HUES48 (cell line): ENCODE measurements around the gene TMEM203.

Experiments
- H3K27ac ChIP-seq: one replicate; pipeline ENCODE4 v1.7.0; 2013; ENCODE audit warnings: low read depth, low read length, inconsistent platforms
- H3K27me3 ChIP-seq: 2 replicates; pipeline ENCODE4 v1.6.1; 2013; ENCODE audit warnings: mild to moderate bottlenecking, low read length; ENCODE audit not compliant: control insufficient read depth, insufficient read depth
- H3K36me3 ChIP-seq: 2 replicates; pipeline ENCODE4 v1.6.1; 2013; ENCODE audit warnings: low read length; ENCODE audit not compliant: control insufficient read depth, insufficient read depth
- H3K4me1 ChIP-seq: 2 replicates; pipeline ENCODE4 v1.6.1; 2013; ENCODE audit warnings: mild to moderate bottlenecking, low read length; ENCODE audit not compliant: control insufficient read depth, insufficient read depth
- H3K4me3 ChIP-seq: 2 replicates; pipeline ENCODE4 v1.5.1; 2013; ENCODE audit warnings: mild to moderate bottlenecking, low read depth, low read length
- H3K9ac ChIP-seq: 2 replicates; pipeline ENCODE4 v1.6.1; 2013; ENCODE audit warnings: mild to moderate bottlenecking, low read depth, low read length, moderate library complexity
- H3K9me3 ChIP-seq: 2 replicates; pipeline ENCODE4 v1.6.1; 2013; ENCODE audit warnings: low read length; ENCODE audit not compliant: control insufficient read depth, insufficient read depth

Gene TMEM203

DNA sequence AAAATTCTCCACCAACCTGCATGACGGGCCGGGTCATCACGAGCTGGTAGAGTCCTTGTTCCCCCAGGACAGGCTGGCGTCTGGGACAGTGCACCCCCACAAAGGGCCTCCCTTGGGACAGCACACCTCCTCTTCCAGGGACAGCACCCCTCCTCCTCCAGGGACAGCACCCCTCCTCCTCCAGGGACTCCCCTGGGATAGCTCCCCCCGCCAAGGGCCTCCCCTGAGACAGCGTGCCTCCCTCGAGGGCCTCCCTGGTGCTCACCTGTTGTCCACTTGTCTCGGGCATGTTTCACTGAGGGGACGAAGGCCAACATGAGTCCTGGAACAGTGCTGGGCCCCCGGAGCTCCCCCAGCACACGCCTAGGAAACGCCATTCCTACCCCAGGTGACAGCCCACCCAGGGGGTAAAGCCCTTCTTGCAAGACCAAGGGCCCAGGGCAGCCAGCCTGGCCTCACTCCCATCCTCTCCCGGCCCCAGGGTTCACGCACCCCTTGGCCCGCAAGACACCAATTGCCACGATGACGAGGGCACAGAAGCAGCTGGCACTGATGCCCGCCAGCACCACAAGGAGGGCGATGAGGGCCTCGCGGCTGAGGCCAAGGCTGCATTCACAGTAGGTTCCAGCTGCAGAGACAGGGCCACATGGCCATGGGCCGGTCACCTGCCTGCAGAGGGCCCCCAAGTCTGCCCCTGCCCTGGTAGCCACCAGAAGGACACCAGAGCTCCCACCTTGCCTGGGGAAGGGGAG is 34.1 kb downstream of the TMEM203 start:
- no peak overlapping the region for H3K4me3 ChIP-seq
- H3K9me3 ChIP-seq: no peaks in the 10 kb centered on the region
- no peak overlapping the region for H3K27ac ChIP-seq
- no peak overlapping the region for H3K9ac ChIP-seq
- peaks cover 82% of the 10 kb centered on the region for H3K27me3 ChIP-seq
- no peaks in the 10 kb centered on the region; the same call in 1 of the 2 replicates for H3K4me1 ChIP-seq
- no peaks in the 10 kb centered on the region for H3K36me3 ChIP-seq

DNA sequence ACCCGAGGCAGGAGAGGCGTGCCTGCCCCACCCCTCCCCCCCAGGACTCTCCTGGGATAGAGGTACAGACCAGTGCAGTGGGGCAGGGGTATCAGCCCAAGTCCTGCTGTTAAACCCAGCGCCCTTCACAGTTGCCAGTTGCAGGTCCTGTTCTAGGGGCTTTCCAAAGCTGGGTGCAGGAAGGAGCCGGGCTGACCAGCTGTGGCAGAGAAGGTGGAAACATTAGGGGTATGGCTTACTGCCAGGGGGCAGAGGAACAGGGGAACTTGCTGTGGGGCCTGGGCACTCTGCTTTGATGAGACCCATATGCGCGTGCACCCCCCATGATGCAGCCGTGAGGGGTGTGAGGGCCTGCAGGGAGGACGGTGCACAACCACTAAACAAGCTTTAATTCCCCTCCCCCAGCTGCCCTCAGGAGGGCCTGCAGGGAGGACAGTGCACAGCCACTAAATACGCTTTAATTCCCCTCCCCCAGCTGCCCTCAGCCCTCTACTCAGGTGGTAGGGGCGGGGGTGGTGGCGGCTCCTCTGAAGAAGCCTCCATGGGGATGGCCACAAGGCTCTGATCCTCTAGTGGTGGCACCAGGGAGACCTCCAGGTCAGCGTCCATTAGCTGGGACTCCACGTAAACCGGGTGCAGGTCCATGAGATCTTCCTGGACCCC is 34.8 kb downstream of the TMEM203 start:
- H3K4me1 ChIP-seq: no peaks in the 10 kb centered on the region; the same call in 1 of the 2 replicates
- H3K27me3 ChIP-seq: peaks cover 84% of the 10 kb centered on the region
- H3K9ac ChIP-seq: no peak overlapping the region
- no peak overlapping the region for H3K27ac ChIP-seq
- no peak overlapping the region for H3K4me3 ChIP-seq
- H3K36me3 ChIP-seq: no peaks in the 10 kb centered on the region
- no peaks in the 10 kb centered on the region for H3K9me3 ChIP-seq

DNA sequence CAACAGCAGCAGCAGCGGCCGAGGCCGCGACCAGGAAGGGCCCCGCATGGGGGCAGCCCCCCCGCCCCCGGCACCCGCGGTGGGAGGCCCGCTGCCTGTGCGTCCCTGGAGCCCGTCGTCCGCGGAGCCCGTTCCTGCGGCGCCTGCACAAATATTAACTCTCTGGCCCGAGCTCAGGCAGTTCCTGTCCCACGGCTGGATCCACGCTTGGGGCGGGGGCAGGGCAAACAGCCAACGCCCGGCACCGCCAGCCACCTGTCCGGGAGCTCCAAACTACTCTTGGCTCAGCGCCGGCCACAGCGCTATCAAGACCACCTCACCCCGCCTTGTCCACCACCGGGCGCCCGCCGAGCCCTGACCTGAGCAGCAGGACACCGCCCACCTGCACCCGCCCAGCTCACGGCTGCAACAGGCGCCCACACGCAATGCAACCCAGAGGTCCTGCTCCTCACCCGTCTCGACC is 35.5 kb downstream of the TMEM203 start, which contains the start of gene LRRC26:
LRRC26 (minus strand) TSS at position 156 of the 463 bp plus-strand sequence; CDS start at position 48, 108 bp downstream.
- H3K4me1 ChIP-seq: no peaks in the 10 kb centered on the region; the same call in 1 of the 2 replicates
- H3K9ac ChIP-seq: no peak within 1 kb of the TSS
- H3K36me3 ChIP-seq: no peaks in the 10 kb centered on the region
- H3K4me3 ChIP-seq: peak within 1 kb of the TSS; percentile 59
- no peaks in the 10 kb centered on the region for H3K9me3 ChIP-seq
- no peak within 1 kb of the TSS for H3K27ac ChIP-seq
- peaks cover 86% of the 10 kb centered on the region for H3K27me3 ChIP-seq

DNA sequence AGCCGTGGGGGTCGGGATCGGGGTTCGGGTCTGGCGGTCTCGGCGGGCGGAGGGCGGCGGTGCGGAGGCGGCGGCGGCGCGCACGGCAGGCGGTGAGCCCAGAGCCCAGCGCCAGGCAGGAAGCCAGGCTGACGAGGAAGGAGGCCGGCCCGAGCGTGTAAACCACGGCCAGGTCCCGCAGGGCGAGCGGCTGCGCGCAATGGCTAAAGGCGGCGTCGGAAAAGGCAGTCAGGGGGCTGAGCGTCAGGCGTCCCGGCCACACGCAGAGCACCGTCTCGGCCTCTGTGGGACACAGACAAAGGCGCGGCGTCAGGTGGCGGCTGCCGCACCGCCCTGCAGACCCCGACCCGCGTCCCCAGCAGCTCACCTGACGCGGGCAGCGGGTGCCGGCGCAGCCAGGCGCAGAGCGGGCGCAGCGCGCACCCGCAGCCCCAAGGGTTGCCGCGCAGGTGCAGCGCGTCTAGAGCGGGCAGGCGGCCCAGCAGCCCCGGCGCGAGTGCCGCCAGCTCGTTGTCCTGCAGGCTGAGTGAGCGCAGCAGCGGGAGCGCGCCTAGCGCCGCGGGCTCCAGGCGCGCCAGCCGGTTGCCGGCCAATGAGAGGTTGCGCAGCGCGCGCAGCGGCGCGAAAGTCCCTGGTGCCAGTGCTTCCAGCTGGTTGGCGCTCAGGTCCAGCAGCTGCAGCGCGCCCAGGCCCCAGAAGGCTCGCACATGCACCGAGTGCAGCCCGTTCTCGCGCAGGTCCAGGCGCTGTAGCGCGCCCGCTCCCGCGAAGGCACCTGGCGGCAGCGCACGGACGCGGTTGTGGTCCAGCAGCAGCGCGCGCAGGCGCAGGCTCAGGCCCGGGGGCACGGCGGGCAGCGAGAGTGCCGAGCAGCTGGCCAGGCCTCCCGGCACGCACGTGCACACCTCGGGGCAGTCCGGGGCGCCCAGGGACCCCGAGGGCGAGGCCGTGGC is 36.3 kb downstream of the TMEM203 start:
- Histone ChIP-seq H3K27me3 (peaks cover 92% of the 10 kb centered on the region), H3K9me3 (no peaks in the 10 kb centered on the region), H3K27ac (no peak overlapping the region), H3K4me1 (no peaks in the 10 kb centered on the region; the same call in 1 of the 2 replicates), H3K36me3 (no peaks in the 10 kb centered on the region), H3K4me3 (peak overlapping the region; percentile 59), H3K9ac (no peak overlapping the region)

DNA sequence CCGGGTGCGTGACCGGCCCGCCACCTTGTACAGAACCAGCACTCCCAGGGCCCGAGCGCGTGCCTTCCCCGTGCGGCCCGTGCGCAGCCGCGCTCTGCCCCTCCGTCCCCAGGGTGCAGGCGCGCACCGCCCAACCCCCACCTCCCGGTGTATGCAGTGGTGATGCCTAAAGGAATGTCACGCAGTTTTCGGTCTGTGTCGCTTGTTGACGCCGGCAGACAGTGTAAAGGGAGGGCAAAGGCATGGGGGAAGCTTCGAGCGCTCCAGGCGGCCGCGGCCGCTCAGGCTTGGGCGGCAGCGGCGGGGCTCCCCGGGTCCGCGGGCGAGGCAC is 36.9 kb downstream of the TMEM203 start:
- Histone ChIP-seq H3K9me3 (no peaks in the 10 kb centered on the region), H3K4me1 (no peaks in the 10 kb centered on the region; the same call in 1 of the 2 replicates), H3K9ac (no peak overlapping the region), H3K27me3 (peaks cover 92% of the 10 kb centered on the region), H3K27ac (no peak overlapping the region), H3K4me3 (peak overlapping the region; percentile 59; the same call in 1 of the 2 replicates), H3K36me3 (no peaks in the 10 kb centered on the region)

DNA sequence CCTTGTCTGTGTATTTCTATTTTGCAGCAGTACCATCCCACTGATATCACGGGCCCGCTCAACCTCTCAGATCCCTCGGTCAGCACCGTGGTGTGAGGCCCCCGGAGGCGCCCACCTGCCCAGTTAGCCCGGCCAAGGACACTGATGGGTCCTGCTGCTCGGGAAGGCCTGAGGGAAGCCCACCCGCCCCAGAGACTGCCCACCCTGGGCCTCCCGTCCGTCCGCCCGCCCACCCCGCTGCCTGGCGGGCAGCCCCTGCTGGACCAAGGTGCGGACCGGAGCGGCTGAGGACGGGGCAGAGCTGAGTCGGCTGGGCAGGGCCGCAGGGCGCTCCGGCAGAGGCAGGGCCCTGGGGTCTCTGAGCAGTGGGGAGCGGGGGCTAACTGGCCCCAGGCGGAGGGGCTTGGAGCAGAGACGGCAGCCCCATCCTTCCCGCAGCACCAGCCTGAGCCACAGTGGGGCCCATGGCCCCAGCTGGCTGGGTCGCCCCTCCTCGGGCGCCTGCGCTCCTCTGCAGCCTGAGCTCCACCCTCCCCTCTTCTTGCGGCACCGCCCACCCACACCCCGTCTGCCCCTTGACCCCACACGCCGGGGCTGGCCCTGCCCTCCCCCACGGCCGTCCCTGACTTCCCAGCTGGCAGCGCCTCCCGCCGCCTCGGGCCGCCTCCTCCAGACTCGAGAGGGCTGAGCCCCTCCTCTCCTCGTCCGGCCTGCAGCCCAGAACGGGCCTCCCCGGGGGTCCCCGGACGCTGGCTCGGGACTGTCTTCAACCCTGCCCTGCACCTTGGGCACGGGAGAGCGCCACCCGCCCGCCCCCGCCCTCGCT is 37.5 kb downstream of the TMEM203 start:
- no peaks in the 10 kb centered on the region for H3K9me3 ChIP-seq
- H3K9ac ChIP-seq: no peak overlapping the region
- H3K27me3 ChIP-seq: peaks cover 92% of the 10 kb centered on the region
- H3K27ac ChIP-seq: no peak overlapping the region
- H3K4me3 ChIP-seq: peak overlapping the region; percentile 59; the same call in 1 of the 2 replicates
- H3K36me3 ChIP-seq: no peaks in the 10 kb centered on the region
- H3K4me1 ChIP-seq: no peaks in the 10 kb centered on the region; the same call in 1 of the 2 replicates

DNA sequence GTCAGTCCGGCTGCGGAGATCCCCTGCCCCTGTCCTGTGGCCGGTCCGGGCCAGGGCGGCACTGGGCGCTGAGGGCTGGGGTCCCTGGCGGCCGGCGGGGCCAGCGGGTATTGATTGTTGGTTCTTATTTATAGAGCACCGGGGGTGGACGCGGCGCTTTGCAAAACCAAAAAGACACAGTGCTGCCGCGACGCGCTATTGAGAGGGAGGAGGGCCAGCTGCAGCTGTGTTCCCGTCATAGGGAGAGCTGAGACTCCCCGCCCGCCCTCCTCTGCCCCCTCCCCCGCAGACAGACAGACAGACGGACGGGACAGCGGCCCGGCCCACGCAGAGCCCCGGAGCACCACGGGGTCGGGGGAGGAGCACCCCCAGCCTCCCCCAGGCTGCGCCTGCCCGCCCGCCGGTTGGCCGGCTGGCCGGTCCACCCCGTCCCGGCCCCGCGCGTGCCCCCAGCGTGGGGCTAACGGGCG is 38.1 kb downstream of the TMEM203 start:
- no peaks in the 10 kb centered on the region; the same call in 1 of the 2 replicates for H3K4me1 ChIP-seq
- H3K36me3 ChIP-seq: no peaks in the 10 kb centered on the region
- peaks cover 99% of the 10 kb centered on the region for H3K27me3 ChIP-seq
- no peak overlapping the region for H3K9ac ChIP-seq
- no peak overlapping the region for H3K4me3 ChIP-seq
- H3K9me3 ChIP-seq: no peaks in the 10 kb centered on the region
- no peak overlapping the region for H3K27ac ChIP-seq

DNA sequence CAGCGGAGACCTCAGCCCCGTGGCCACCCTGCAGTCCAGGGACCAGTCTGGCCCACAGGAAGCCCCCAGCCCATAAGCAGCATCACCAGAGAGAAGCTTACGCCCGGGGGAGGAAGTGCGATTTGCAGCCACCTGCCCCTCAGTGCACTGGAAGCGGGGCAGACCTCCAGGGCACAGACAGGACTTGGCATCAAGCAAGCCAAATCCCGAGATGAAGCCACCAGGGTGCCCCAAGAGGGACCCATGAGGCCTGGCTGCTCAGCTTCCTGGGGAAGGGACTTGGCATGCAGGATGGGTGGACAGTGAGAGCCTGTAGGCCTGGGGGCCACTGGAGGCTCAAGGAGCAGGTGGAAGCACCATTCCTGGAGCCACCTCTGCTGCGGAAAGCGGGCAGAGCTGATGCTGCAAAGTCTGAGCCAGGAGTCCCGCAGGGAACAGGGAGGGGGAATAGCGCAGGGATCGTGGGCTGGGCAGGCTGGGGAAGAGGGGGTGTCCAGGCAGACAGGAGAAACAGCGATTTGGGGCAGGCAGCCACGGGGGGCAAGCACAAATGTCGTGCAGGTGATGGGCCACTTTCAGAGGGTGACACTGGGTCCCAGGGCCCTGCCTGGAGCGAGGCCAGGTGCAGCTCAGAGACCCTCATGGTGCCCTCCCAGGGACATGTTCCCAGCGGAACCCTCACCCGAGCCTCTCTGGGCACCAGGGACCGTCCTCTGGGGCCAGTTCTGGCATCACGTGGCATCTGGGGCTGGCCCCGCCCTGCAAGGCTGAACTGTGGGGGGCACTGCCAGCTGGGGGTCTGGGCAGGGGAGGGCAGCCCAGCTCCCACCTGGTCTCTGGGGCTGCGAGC is 38.8 kb downstream of the TMEM203 start:
- no peaks in the 10 kb centered on the region; the same call in 1 of the 2 replicates for H3K4me1 ChIP-seq
- no peak overlapping the region for H3K4me3 ChIP-seq
- H3K9ac ChIP-seq: no peak overlapping the region
- no peak overlapping the region for H3K27ac ChIP-seq
- H3K27me3 ChIP-seq: peaks cover 99% of the 10 kb centered on the region
- no peaks in the 10 kb centered on the region for H3K36me3 ChIP-seq
- H3K9me3 ChIP-seq: no peaks in the 10 kb centered on the region

DNA sequence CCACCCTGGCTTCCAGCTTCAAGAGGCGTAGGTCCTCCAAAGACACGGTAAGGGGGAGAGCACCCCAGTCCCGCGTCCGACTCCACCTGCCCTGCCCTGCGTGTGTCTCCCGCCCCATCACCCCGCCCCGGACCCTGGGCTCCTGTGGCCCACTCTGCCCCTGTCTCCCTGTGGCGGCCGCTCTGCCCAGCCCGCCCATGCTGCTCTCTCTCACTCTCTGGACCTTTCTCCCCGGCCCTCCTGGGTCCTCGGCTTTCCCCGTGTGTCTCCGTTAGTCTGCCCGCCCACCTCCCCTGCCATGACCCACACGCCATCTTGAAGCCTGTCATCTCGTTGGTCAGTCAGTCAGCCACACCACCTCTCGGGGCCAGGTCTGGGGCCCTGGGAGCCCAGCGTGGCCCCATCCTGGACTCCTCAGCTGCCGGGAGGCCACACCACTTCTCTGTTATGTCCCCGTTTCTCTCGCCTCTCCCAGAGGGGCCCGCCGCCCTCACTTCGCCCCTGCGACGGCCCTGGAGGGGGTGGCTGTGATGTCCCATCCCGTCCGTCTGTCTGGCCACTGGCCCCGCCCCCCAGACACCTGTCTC is 40.1 kb downstream of the TMEM203 start:
- no peaks in the 10 kb centered on the region for H3K9me3 ChIP-seq
- peaks cover 98% of the 10 kb centered on the region for H3K27me3 ChIP-seq
- no peak overlapping the region for H3K4me3 ChIP-seq
- H3K4me1 ChIP-seq: no peaks in the 10 kb centered on the region; the same call in 1 of the 2 replicates
- H3K9ac ChIP-seq: no peak overlapping the region
- H3K36me3 ChIP-seq: no peaks in the 10 kb centered on the region
- no peak overlapping the region for H3K27ac ChIP-seq
